Gastrocnemius medialis (tissue), 4 donors: ENCODE data around the gene AK3. TPM values are rescaled to one million over a fixed set of nuclear protein-coding genes. Genes with fewer than 3 reads are reported as not detected.

Source experiments
- ATAC-seq, 2 donors: fragments of 150-250 bp; one replicate each; pipeline ENCODE4 v1.9.1; 2016
- DNase-seq, 2 donors: peaks; one replicate each; pipeline ENCODE4 v3.0.0-alpha.2; 2019
- H3K27ac ChIP-seq, 4 donors: fragments of 200-600 bp; sonication (generic); 1 replicate in 1 of 4; 2 replicates in 3 of 4; pipeline ENCODE4 v1.5.1; 2016 to 2018; ENCODE audit warnings: mild to moderate bottlenecking in 2 of 4, moderate library complexity in 1 of 4
- H3K27me3 ChIP-seq, 3 donors: fragments of 200-600 bp; sonication (generic) in 2 of 3; 1 replicate in 1 of 3; 2 replicates in 2 of 3; pipeline versions ENCODE4 v1.5.1 to v1.6.0; 2016 to 2019; ENCODE audit warnings: mild to moderate bottlenecking in 1 of 3, moderate library complexity in 1 of 3
- H3K36me3 ChIP-seq, 2 donors: fragments of 200-600 bp; sonication (generic) in 1 of 2; one replicate each; pipeline ENCODE4 v1.5.1; 2017 to 2018
- H3K4me1 ChIP-seq, 2 donors: fragments of 200-600 bp; sonication (generic) in 1 of 2; one replicate each; pipeline ENCODE4 v1.5.1; 2016 to 2017; ENCODE audit warnings: mild to moderate bottlenecking in 2 of 2
- H3K4me3 ChIP-seq, 4 donors: fragments of 200-600 bp; sonication (generic) in 3 of 4; 1 replicate in 1 of 4; 2 replicates in 3 of 4; pipeline ENCODE4 v1.5.1; 2016 to 2019; ENCODE audit warnings: mild to moderate bottlenecking in 2 of 4
- H3K9me3 ChIP-seq, 3 donors: fragments of 200-600 bp; sonication (generic) in 2 of 3; 1 replicate in 1 of 3; 2 replicates in 2 of 3; pipeline ENCODE4 v1.5.1; 2016 to 2019
- POLR2A ChIP-seq, 2 donors: fragments of 450-650 bp; IDR thresholded peaks; one replicate each; pipeline ENCODE4 v1.6.1; 2017; ENCODE audit warnings: antibody characterized with exemption in 2 of 2, mild to moderate bottlenecking in 2 of 2, moderate library complexity in 2 of 2
- in situ Hi-C, 4 donors: fragments of 200-750 bp; cut with MboI; loops; one replicate each; pipeline versions ENCODE4 v1.15.0 to v1.8.0; 2017; ENCODE audit warnings: low sequenced_read_pairs in 4 of 4
- intact Hi-C: fragments of 100-400 bp; cut with DNase I; formaldehyde crosslinking; loops from one replicate; pipeline ENCODE4 v1.15.1; 2023; ENCODE audit warnings: low total_unique reads
- total RNA-seq, 4 donors: library from RNA; depleted of rRNA; stranded (reverse); fragments of >200 nt; gene quantifications; one replicate each; pipeline versions ENCODE4 v1.1.0 to v1.2.3, GENCODE V29; 2016
- TF ChIP-seq, protein P1 (sequence below), 5 experiments: fragments of 450-650 bp in 3 of 5; fragments of 200-600 bp in 2 of 5; sonication (generic) in 2 of 5; IDR thresholded peaks in 4 of 5; conservative IDR thresholded peaks in 1 of 5; 1 replicate in 4 of 5; 2 replicates in 1 of 5; pipeline ENCODE4 v1.5.1; 2016 to 2019; ENCODE audit warnings: antibody characterized with exemption in 5 of 5, mild to moderate bottlenecking in 3 of 5, moderate library complexity in 3 of 5

AK3 gene
- total RNA-seq, 4 donors from 2014 or later = 163 to 270 (median 188) TPM

GRCh38 chr9:4762886-4763541 is 22.0 kb upstream of the AK3 start:
- ATAC-seq (peak; percentile 40 to 42), DNase-seq (no peak)
- peak overlapping the region; percentile 26 to 48 (median 32) for H3K4me3 ChIP-seq
- TF ChIP-seq POLR2A (IDR thresholded peaks at IDR 0.05) = no peak
- TF ChIP-seq, protein P1, sequence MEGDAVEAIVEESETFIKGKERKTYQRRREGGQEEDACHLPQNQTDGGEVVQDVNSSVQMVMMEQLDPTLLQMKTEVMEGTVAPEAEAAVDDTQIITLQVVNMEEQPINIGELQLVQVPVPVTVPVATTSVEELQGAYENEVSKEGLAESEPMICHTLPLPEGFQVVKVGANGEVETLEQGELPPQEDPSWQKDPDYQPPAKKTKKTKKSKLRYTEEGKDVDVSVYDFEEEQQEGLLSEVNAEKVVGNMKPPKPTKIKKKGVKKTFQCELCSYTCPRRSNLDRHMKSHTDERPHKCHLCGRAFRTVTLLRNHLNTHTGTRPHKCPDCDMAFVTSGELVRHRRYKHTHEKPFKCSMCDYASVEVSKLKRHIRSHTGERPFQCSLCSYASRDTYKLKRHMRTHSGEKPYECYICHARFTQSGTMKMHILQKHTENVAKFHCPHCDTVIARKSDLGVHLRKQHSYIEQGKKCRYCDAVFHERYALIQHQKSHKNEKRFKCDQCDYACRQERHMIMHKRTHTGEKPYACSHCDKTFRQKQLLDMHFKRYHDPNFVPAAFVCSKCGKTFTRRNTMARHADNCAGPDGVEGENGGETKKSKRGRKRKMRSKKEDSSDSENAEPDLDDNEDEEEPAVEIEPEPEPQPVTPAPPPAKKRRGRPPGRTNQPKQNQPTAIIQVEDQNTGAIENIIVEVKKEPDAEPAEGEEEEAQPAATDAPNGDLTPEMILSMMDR (IDR thresholded peaks at IDR 0.05 in 4 of 5, conservative IDR thresholded peaks at IDR 0.05 in 1 of 5) = peak in 2 of 5 experiments; percentile 4 to 14
- peak overlapping the region; percentile 39 to 50 (median 40) for H3K27ac ChIP-seq
- H3K36me3 ChIP-seq = no peaks in the 10 kb centered on the region
- intact Hi-C loops = loop anchor here (1.0 to 5.0 kb wide), 5 partner anchors 30 to 836 kb away; partner anchors contain the start of gene RCL1
- H3K27me3 ChIP-seq = no peaks in the 10 kb centered on the region
- no peaks in the 10 kb centered on the region for H3K9me3 ChIP-seq
- in situ Hi-C loops = loop anchor here (5.0 to 25.0 kb wide), 4 partner anchors 222 to 824 kb away; partner anchors contain the start of genes JAK2 (in 4 of the 4) and PLGRKT (in 3 of the 4)
- peaks cover 9 to 13% of the 10 kb centered on the region in 2 donors for H3K4me1 ChIP-seq

DNA sequence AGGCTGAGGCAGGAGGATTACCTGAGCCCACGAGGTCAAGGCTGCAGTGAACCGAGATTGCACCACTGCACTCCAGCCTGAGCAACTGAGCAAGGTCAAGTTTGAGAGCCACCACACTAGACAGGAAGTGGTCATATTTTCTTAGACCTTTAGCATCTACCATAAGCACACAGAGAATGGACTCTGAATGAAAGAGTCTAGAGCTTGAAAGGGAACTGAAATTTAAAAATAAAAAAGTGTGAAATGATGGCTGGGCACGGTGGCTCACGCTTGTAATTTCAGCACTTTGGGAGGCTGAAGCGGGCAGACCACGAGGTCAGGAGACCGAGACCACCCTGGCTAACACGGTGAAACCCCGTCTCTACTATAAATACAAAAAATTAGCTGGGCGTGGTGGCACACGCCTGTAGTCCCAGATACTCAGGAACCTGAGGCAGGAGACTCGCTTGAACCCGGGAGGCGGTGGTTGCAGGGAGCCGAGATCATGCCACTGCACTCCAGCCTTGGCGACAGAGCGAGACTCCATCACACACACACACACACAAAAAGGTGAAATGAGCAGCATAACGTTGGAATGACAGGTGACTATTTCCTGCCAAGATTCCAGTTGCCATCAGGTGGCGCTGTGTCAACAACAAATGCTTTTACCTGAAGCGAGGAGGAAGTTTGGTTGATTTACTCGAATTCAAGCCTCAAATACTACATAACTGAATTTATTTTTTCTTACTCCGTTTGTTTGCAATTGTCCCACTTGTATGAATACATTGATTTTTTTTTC is 21.3 kb upstream of the AK3 start:
- no peaks in the 10 kb centered on the region for H3K36me3 ChIP-seq
- H3K9me3 ChIP-seq = no peaks in the 10 kb centered on the region
- H3K4me3 ChIP-seq = peak overlapping the region; percentile 26 to 48 (median 32)
- peak; percentile 69 to 80 for ATAC-seq
- TF ChIP-seq, protein P1 (IDR thresholded peaks at IDR 0.05 in 4 of 5, conservative IDR thresholded peaks at IDR 0.05 in 1 of 5) = peak; percentile 78 to 87 (median 81)
- no peak for TF ChIP-seq POLR2A (IDR thresholded peaks at IDR 0.05)
- in situ Hi-C loops (loop anchor here (5.0 to 25.0 kb wide), 4 partner anchors 223 to 825 kb away; partner anchors contain the start of genes JAK2 (in 4 of the 4) and PLGRKT (in 3 of the 4)), intact Hi-C loops (loop anchor here (1.0 to 5.0 kb wide), 5 partner anchors 31 to 837 kb away; partner anchors contain the start of gene RCL1)
- DNase-seq = peak; percentile 42 to 65
- H3K4me1 ChIP-seq = peaks cover 9 to 13% of the 10 kb centered on the region in 2 donors
- H3K27me3 ChIP-seq = no peaks in the 10 kb centered on the region
- peak overlapping the region; percentile 39 to 50 (median 40) for H3K27ac ChIP-seq

- intact Hi-C loops = loop anchor here (5.0 kb wide), 2 partner anchors 92 to 167 kb away; no protein-coding TSS in a partner anchor
- Histone ChIP-seq H3K4me1 (peaks cover 13 to 17% of the 10 kb centered on the region in 2 donors), H3K36me3 (no peaks in the 10 kb centered on the region), H3K27me3 (no peaks in the 10 kb centered on the region), H3K4me3 (no peak overlapping the region), H3K9me3 (no peaks in the 10 kb centered on the region), H3K27ac (no peak overlapping the region)
- in situ Hi-C loops = loop anchor here (5.0 to 25.0 kb wide), 4 partner anchors 225 to 827 kb away; partner anchors contain the start of genes JAK2 (in 4 of the 4) and PLGRKT (in 3 of the 4)
- DNase-seq = no peak
- TF ChIP-seq POLR2A (IDR thresholded peaks at IDR 0.05) = no peak
- TF ChIP-seq, protein P1 (IDR thresholded peaks at IDR 0.05 in 4 of 5, conservative IDR thresholded peaks at IDR 0.05 in 1 of 5) = no peak
- ATAC-seq = no peak
Measured at GRCh38 chr9:4760122-4760521, 19.1 kb upstream of the AK3 start.

- intact Hi-C loops (no loop called here), in situ Hi-C loops (loop anchor here in 3 of 4 donors (10.0 to 25.0 kb wide), 3 partner anchors 681 to 838 kb away; partner anchors contain the start of gene PLGRKT (in 3 of the 3))
- no peak for ATAC-seq
Measured at GRCh38 chr9:4756420-4756819, 15.4 kb upstream of the AK3 start.

More at GRCh38 chr9:4756420-4756819, 15.4 kb upstream of the AK3 start:
- no peak for DNase-seq
- no peaks in the 10 kb centered on the region for H3K36me3 ChIP-seq
- no peaks in the 10 kb centered on the region for H3K27me3 ChIP-seq
- H3K9me3 ChIP-seq = no peaks in the 10 kb centered on the region
- no peak overlapping the region for H3K4me3 ChIP-seq
- no peak for TF ChIP-seq POLR2A (IDR thresholded peaks at IDR 0.05)
- TF ChIP-seq, protein P1 (IDR thresholded peaks at IDR 0.05 in 4 of 5, conservative IDR thresholded peaks at IDR 0.05 in 1 of 5) = no peak
- peaks cover 0 to 7% of the 10 kb centered on the region in 2 donors for H3K4me1 ChIP-seq
- H3K27ac ChIP-seq = no peak overlapping the region
